VCaP (cell line): Measurements from ENCODE around the gene DYSF.

Source experiments
- H3K27ac ChIP-seq: fragments of 450-650 bp; 2 replicates; pipeline ENCODE4 v1.5.1; 2017
- TF ChIP-seq, protein P1 (sequence below): fragments of 450-650 bp; conservative IDR thresholded peaks from 2 replicates; pipeline ENCODE4 v1.5.1; 2017; ENCODE audit warnings: mild to moderate bottlenecking, moderate library complexity

Gene DYSF

GRCh38 chr2:71505086-71505769 lies 51.9 kb downstream of the DYSF start:
- TF ChIP-seq, protein P1, sequence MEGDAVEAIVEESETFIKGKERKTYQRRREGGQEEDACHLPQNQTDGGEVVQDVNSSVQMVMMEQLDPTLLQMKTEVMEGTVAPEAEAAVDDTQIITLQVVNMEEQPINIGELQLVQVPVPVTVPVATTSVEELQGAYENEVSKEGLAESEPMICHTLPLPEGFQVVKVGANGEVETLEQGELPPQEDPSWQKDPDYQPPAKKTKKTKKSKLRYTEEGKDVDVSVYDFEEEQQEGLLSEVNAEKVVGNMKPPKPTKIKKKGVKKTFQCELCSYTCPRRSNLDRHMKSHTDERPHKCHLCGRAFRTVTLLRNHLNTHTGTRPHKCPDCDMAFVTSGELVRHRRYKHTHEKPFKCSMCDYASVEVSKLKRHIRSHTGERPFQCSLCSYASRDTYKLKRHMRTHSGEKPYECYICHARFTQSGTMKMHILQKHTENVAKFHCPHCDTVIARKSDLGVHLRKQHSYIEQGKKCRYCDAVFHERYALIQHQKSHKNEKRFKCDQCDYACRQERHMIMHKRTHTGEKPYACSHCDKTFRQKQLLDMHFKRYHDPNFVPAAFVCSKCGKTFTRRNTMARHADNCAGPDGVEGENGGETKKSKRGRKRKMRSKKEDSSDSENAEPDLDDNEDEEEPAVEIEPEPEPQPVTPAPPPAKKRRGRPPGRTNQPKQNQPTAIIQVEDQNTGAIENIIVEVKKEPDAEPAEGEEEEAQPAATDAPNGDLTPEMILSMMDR: no peak
- H3K27ac ChIP-seq: no peak overlapping the region

GRCh38 chr2:71505770-71506140 lies 52.4 kb downstream of the DYSF start:
- no peak overlapping the region for H3K27ac ChIP-seq
- TF ChIP-seq, protein P1: no peak

GRCh38 chr2:71506222-71507153 lies 53.1 kb downstream of the DYSF start:
- TF ChIP-seq, protein P1: no peak
- no peak overlapping the region for H3K27ac ChIP-seq

DNA sequence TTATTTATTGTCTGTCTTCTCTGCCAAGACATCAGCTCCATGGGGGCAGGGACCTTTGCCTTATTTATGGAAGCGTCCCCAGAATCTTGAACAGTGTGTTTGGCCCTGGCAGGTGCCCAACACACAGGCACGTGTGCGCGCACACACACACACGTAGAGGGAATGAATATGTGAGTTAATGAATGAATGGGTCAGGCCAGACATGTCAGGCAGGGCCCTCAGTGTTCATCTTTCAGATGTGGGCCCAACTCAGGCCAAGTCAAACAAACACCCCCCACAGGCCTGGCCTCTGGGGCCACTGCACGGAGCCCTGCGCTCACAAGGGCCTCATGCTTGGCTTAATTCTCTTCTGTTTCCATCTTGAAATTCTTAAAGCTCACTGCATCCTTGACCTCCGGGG lies 54.1 kb downstream of the DYSF start:
- H3K27ac ChIP-seq: no peak overlapping the region
- TF ChIP-seq, protein P1: no peak

- TF ChIP-seq, protein P1: peak; percentile 94
- H3K27ac ChIP-seq: no peak overlapping the region
These were observed 56.9 kb downstream of the DYSF start for GRCh38 chr2:71510196-71510807.

GRCh38 chr2:71510938-71511337 lies 57.6 kb downstream of the DYSF start:
- H3K27ac ChIP-seq: no peak overlapping the region
- TF ChIP-seq, protein P1: no peak

DNA sequence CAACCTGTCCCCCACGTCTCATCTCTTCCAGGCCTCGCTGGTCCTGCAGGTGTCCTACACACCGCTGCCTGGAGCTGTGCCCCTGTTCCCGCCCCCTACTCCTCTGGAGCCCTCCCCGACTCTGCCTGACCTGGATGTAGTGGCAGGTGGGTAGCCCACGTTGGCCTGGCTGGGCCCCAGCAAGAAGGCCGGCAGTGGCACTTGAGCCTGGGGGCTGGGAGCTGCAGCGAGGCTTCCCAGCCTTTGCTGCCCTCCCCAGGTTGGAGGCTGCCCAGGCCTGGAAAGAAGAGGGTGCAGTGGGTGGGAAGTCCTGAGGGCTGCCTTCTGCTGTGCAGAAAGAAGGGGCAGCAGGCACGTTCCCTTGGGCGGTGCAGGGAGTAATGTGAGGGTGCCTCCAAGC lies 58.4 kb downstream of the DYSF start:
- H3K27ac ChIP-seq: no peak overlapping the region

More for the DNA sequence above, 58.4 kb downstream of the DYSF start:
- TF ChIP-seq, protein P1: no peak
